HS-5 (cell line): ENCODE data around the gene LIPA.
"Not testable (repeated sequence)": the region's sequence is repeated elsewhere in the genome, so short reads cannot be mapped to it uniquely, and the experiment has no call there.

Source experiments
- DNase-seq: peaks from one replicate; pipeline ENCODE4 v3.0.0-alpha.2; 2012; ENCODE audit warnings: low read depth

LIPA gene

DNA sequence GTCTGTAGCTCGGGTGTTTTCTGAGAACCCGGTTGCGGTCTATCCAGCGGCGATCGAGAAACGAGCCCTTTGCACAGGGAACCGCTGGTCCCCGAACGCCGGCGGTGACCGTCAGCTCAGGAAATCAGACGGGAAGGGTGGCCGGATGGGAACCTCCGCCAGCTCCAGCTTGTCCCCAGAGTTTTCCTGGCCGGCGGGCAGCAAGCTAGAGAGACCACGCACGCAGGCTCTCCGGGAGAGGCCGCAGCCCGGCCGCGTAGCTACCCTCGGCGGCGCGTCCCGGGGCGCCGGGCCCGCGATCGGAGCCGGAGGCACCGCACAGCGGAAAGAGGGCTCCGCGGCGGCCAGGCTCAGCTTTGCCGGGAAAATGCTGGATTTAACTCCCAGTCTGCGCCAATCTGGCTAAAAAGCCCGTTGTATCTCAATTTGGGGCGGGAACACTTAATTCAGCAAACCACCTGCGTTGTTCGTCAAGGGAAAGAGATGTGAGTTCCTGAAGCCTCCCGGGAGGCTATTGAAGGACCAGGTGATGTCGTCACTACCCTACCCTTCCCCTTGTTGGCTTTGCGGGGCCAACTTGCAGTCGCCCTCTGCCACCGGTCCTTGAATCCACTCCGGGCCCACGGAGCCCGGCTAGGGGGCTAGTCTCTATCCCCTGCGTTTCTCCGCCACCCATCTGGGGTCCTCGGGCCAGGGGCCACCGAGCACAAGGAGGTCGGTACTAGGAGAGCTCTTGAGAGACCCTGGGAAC lies 43.6 kb downstream of the LIPA start:
- DNase-seq, result no peak

- peak; percentile 35 for DNase-seq
These were observed 44.3 kb downstream of the LIPA start, which contains the start of gene CH25H for GRCh38 chr10:89207181-89207800. Gene CH25H (minus strand): TSS chr10:89207317. CDS start chr10:89207292, 25 bp downstream.

- no peak for DNase-seq
These were observed 45.0 kb downstream of the LIPA start for GRCh38 chr10:89206402-89207180.

- DNase-seq, result no peak
These were observed 46.9 kb downstream of the LIPA start for GRCh38 chr10:89204621-89205185.

DNA sequence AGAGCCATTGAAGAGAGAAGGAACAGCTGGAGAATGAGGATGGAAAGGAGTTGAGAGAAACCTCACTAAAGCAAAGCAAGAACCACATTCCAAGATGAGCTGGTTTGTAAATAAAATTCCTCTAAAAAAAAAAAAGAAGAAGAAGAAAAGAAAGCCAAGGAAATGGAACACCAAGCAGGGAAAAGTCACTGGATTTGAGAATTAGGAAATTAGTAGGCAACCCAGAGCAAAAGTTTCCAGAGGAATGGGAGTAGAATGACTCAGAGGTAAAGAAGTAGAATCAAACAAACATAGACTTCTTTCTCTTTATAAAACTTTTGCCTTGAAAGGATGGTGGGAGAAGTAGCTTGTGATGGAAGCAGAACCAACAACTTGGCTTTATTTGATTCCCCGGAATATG lies 48.3 kb downstream of the LIPA start:
- no peak for DNase-seq

DNA sequence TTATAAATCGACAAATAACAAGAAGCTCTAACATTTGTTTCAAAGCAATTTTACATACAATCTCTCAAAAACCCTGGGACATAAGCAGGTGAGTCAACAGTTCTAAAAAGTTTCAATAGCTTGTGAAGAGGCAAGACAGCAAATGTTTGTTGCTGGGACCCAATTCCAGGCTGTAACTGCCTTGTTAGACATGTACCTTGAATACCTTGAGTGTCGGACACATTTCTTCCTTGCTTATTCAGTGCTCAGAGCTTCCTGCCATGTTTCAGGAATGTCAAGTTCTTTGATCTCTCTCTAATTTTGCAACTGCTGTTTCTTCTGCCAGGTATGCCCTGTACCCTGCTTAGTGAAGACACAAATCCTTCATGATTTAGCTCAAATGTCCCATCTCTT lies 49.5 kb downstream of the LIPA start:
- DNase-seq, result no peak

- no peak for DNase-seq
These were observed 50.1 kb downstream of the LIPA start for GRCh38 chr10:89201345-89202032.

DNA sequence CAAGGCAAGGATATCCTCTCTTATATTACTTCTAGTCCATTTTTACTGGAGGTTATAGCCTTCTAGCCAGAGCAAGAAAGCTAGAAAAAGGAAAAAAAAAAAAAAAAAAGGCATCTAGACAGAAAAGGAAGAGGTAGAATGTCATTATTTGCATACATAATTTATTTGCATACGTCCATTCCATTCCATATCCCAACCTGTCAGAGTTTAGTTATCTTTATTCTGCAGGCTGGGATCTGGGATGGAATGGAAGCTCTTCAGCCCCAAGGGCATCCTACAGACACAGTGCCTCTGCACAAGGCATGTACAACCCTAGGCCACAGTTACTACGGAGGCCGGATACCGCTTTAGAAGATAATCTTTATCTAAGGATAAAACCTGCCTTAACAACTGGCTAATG lies 54.1 kb downstream of the LIPA start:
- DNase-seq, result no peak

- DNase-seq, result not testable (repeated sequence)
These were observed 60.3 kb downstream of the LIPA start for GRCh38 chr10:89191301-89191700.

DNA sequence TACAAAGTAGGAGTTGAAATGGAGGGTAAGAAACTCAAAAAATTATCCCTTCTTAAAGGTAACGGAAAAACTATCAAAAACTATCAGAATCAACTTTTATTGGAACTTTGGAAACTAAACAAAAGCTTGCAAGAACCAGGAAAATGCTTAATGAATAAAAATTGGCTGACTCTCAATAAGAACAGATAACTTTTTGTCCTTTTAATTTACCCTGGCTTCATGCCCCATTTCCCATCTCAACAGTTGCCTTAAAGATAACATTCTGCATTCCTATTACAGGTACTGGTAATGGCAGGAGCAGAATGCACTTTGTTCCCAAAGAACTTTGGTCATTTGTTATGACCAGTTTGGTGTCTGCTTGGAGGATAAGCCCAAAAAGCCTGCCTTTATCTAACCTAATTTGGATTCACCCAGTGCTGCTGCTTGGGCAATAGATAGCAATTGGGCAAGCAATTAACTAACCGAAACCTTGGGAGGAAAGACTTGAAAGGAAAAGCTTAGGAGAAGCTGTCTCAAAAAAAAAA lies 62.3 kb downstream of the LIPA start:
- no peak for DNase-seq

- DNase-seq, result no peak
These were observed 65.9 kb downstream of the LIPA start for GRCh38 chr10:89185658-89186057.

DNA sequence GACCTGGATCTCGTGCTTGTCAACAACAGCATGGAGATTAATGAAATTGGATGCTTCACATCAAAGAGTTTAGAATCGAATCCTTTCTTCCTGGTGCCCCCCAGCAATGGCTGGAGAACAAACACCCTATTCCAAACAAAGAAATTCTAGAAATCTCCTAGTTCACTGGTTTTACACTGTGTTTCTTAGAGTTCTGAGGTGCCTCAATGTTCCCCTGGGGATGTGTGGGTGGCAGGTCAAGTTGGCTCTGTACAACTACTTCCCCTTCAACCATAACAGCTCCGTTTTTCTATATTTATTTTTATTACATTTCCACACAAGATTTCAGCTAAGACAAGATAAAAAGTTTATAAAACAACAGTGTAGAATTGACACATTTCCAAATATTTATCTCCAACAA lies 66.9 kb downstream of the LIPA start:
- no peak for DNase-seq

DNA sequence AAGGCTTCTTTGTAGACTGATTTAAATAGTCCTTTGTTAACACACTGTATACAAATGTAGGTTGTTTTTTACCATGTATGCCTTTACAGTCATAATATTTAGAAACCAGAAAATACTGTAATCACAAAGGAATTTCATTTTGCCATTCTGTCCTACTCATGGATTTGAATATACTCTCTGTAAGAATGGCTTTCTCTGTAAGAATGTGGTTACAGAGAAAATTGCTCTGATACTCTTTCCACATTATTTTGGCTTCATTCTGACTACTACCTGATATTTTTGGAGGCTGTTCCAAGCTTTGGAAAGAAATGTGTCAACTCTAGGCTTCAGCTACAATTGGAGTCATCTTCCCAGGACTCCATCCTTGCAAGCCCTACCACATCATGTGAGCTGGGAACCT lies 68.0 kb downstream of the LIPA start:
- DNase-seq, result no peak

DNA sequence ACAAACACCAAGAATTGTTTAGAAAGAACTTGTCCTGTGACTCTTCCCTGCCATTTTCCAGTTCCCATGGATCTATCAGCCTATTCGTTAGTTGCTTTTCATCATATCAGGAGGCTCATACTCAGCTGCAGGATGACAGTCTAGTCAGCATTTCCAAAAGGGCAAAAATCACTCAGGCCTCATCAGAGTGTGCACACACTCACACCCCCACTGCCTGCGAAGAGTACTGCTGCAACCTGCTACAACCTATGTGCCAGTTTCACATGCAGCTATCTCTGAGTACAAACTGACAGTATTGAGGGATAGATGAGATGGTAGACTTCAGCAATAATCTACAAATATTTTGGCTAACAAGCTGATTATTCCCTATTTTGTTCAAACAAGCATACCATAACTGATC lies 68.7 kb downstream of the LIPA start:
- DNase-seq, result no peak

GRCh38 chr10:89175816-89176215 lies 75.8 kb downstream of the LIPA start:
- no peak for DNase-seq

GRCh38 chr10:89173075-89173474 lies 78.5 kb downstream of the LIPA start:
- DNase-seq, result no peak

DNA sequence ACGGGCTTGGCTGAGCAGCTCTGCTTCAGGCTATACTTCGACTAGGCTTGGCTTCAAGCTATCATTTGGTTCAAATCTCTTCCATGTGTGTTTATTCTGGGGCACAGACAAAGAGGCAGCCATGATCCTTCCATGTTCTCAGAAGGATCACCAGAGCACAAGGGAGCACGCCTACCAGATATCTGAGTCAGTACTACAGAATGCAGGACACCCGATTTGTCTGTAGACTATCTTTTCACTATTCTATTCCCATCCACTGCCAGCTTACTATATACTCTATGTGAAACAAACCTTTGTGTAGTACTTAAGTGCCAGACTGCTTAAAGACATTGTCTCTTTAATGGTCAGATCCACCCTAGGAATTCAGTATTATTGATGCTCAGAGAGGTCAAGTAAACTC lies 79.6 kb downstream of the LIPA start:
- no peak for DNase-seq

GRCh38 chr10:89171263-89171872 lies 80.2 kb downstream of the LIPA start:
- DNase-seq, result no peak

DNA sequence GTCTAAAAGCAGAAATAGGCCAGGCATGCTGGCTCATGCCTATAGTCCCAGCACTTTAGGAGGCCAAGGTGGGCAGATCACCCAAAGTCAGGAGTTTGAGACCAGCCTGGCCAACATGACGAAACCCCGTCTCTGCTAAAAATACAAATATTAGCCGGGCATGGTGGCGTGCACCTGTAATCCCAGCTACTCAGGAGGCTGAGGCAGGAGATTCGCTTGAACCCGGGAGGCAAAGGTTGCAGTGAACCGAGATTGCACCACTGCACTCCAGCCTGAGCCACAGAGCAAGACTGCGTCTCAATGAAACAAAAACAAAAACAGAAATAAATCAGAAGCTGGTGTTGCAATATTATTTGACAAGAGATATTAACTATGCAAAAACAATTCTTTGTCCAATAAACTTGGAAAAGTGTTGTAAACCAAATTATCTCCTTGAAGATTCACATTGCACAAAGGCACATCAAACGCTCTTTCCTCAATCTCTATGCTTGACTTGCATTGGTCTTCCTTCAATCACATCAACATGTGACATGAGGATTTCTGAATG lies 83.1 kb downstream of the LIPA start:
- not testable (repeated sequence) for DNase-seq

- DNase-seq, result no peak
These were observed 83.7 kb downstream of the LIPA start for GRCh38 chr10:89167915-89168314.

DNA sequence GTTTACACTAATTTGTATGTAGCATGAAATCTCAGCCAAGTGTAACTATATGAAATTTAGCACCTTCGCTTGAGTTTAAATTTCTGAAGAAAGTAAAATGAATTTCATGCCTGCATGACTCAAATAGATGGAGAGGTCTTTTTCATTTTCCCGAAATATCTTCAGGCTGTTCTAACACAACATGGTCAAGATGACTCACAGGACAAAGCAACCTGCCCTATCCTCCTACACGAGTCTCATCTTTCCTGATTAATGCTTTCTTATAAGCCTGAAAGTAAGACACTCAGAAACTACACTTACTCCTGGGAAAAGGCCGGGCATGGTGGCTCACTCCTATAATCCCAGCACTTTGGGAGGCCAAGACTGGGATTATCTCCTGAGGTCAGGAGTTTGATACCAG lies 85.7 kb downstream of the LIPA start:
- DNase-seq, result no peak
